Loucy (cell line): ENCODE data around the gene RXYLT1.
"Not testable (repeated sequence)": the region's sequence is repeated elsewhere in the genome, so short reads cannot be mapped to it uniquely, and the experiment has no call there.

ENCODE experiments used
- CTCF ChIP-seq: fragments of 200-600 bp; sonication (generic); conservative IDR thresholded peaks from 2 replicates; pipeline ENCODE4 v1.5.1; 2014; ENCODE audit warnings: mild to moderate bottlenecking, antibody characterized with exemption, low read length
- EZH2phosphoT487 ChIP-seq: fragments of 200-600 bp; IDR thresholded peaks from 2 replicates; pipeline ENCODE4 v1.6.1; 2018; ENCODE audit warnings: antibody characterized with exemption, mild to moderate bottlenecking, moderate library complexity, borderline replicate concordance

GRCh38 chr12:63744110-63744509, 35.6 kb upstream of the RXYLT1 start:
- TF ChIP-seq CTCF, EZH2phosphoT487: not testable (repeated sequence)
